C4-2B (cell line): ENCODE results near the gene KIAA0930.

Source experiments
- H3K27ac ChIP-seq: fragments of 450-650 bp; 2 replicates; pipeline ENCODE4 v1.5.1; 2017
- ZFX ChIP-seq: fragments of 450-650 bp; IDR thresholded peaks from 2 replicates; pipeline ENCODE4 v1.6.1; 2017
- TF ChIP-seq, protein P1 (sequence below): fragments of 450-650 bp; conservative IDR thresholded peaks from 2 replicates; pipeline ENCODE4 v1.5.1; 2017; ENCODE audit warnings: mild to moderate bottlenecking

Gene KIAA0930

DNA sequence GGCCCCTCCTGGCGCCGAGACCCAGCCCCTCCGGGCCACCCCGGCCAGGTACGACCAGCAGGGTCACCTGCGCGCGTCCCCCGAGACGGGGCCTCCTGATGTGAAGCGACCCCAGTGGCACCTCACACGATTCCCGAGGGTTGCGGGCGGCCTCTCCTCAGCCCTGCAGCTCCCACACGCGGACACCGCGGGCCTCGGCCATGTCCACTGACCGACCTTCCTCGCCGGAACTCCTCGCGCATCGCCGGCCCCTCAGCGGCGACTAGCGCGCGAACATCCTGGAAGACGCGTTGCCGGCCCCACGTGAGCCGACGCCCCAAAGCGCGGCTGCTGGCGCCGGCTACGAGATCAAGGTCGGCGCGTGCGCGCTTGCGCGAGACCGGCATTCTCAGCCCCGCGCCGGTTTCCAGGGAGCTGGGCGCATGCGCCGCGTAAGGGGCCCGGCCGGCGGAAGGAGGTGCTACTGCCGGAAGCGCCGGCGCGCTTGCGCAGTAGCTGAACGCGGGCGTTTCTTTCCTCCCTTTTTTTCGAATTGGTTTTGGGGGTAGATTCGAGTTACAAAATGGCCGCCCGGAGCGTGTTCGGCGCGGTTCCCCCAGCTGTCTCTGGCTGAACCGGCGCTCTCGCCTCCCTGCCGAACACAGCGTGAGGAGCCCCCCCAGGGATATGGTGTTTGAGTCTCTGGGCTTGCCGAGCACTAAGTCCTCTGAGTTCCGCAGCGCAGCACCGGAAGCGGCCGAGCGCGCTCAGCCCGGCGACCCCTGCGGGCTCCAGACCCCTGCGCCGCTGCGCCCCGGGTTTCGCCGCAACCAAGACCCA is 77.0 kb downstream of the KIAA0930 start, which contains the start of gene NUP50:
Gene NUP50 (plus strand): TSS at position 475 of the 819 bp plus-strand sequence. CDS start 4,253 bp downstream, outside the sequence.
- TF ChIP-seq, protein P1, sequence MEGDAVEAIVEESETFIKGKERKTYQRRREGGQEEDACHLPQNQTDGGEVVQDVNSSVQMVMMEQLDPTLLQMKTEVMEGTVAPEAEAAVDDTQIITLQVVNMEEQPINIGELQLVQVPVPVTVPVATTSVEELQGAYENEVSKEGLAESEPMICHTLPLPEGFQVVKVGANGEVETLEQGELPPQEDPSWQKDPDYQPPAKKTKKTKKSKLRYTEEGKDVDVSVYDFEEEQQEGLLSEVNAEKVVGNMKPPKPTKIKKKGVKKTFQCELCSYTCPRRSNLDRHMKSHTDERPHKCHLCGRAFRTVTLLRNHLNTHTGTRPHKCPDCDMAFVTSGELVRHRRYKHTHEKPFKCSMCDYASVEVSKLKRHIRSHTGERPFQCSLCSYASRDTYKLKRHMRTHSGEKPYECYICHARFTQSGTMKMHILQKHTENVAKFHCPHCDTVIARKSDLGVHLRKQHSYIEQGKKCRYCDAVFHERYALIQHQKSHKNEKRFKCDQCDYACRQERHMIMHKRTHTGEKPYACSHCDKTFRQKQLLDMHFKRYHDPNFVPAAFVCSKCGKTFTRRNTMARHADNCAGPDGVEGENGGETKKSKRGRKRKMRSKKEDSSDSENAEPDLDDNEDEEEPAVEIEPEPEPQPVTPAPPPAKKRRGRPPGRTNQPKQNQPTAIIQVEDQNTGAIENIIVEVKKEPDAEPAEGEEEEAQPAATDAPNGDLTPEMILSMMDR = no peak; the same call in 1 of the 2 replicates
- TF ChIP-seq ZFX = peak; percentile 75
- peak within 1 kb of the TSS; percentile 97 for H3K27ac ChIP-seq

DNA sequence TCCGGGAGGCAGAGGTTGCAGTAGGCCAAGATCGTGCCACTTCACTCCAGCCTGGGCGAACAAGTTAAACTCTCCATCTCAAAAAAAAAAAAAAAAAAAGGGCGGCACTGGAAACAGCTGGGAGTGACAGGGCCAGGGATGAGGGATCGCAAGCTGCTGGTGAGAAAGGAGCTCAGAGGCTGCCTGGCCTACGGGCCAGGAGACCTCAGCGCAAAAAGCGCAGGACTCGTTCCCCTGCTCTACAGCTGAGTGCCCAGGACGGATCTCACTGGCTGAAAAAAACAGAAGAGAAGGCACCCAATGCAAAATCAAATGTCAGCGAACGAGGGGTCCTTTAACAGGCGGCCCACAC is 77.6 kb downstream of the KIAA0930 start:
- H3K27ac ChIP-seq = peak overlapping the region; percentile 97
- no peak; the same call in 1 of the 2 replicates for TF ChIP-seq ZFX
- TF ChIP-seq, protein P1 = no peak

DNA sequence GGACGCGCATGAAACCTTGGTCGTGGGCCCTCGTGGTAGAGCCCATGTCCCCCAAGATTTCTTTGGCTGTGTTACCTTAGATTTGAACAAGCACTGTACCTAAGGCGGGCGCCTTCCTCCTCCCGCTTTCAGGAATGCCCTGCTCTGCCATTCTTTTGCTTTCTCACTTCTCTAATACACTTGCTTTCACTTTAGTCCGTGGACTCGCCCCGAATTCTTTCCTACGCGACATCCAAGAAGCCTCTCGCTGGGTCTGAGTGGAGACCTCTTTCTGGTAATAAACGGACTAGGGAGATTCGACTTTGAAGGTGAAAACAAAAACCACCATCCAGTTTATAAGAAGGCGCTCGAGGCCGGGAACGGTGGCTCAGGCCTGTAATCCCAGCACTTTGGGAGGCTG is 78.2 kb downstream of the KIAA0930 start:
- peak overlapping the region; percentile 97 for H3K27ac ChIP-seq
- no peak for TF ChIP-seq ZFX
- TF ChIP-seq, protein P1 = no peak

DNA sequence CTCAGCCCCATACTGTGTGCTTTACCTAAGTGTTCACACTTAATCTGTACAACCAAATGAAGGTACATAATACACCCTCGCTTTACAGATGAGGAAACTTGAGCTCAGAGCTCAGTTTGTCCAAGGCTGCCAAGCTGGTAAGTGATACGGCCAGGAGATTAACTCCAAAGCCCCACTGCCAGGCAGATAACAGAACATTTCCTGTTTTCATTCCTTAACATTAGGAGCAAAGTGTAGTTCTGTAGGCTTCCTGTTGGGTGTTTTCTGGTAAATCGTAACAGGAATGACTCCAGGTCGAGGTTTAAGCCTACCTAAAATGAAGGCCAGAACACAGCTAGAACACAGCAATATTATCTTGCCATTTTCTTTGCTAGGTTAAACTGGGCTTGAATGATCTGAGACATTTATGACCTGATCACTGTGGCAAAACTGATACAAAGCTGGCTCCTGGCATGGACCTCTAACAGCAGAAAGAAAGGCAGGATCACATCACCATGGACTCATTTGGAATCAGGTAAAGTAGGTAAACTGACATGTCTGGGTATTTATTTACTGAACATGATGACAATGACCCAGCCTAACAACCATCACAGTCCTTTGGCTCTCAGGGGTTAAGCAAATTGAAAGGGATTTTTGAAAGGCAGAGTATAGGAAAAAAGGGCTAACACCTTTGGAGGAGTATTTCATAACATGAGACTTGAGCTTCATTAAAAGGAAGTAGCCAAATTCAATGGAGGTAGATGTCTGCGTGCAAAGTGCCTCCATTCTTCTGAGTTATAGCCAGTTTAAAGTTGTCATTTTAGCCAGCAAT is 80.8 kb downstream of the KIAA0930 start:
- H3K27ac ChIP-seq = peak overlapping the region; percentile 21; the same call in 1 of the 2 replicates
- no peak for TF ChIP-seq ZFX
- TF ChIP-seq, protein P1 = no peak; the same call in 1 of the 2 replicates

DNA sequence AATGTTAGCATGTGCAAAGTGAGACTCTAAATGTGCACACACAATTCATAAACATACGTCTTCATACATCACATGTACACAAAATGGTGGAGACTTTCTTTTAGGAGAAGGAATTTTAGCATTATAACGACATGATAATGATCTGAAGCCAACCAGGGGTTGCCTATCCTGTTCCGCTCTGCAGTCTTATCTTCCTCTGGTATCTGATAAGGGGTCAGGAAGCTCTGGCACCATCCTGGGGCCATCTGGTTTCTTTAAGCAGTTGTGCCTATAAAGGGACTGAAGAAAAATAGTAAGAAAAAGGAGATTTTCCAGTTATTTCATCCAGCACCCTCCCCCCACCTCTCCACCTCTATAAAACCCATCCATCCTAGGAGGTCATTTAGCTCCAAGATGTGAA is 82.8 kb downstream of the KIAA0930 start:
- no peak for TF ChIP-seq ZFX
- TF ChIP-seq, protein P1 = no peak
- H3K27ac ChIP-seq = peak overlapping the region; percentile 21; the same call in 1 of the 2 replicates

DNA sequence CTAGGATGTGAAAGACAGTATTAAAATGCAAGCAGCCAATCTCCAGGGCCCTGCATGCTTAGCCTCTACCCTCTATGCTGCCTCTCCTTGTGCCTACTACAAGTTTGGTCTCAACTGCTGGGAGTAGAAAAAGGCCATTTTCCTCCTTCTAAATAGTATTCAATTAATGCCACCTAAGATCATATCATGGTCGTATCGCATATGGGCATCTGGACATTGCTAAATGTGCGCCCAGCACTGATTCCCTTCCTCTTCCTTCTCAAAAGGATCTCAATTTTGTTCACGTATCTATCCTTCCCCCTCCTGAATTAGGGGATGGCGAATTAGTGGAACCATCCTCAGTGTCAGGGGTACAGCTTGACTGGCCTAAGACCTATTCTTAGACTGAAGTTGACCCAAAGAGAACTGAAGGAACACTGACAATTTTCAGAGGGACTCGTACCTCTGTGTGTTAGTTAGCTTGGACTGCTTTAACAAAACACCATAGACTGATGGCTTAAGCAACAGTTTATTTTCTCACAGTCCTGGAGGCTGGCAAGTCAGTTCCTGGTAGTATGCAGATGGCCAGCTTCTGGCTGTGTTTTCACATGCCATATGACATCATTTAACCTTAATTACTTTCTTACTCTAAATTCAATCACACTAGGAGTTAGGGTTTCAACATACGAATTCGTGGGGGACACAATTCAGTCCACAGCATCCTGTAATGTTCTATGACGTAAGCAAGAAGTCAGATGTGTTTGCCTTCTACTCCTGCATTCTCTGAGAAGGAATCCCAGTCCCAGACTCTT is 85.4 kb downstream of the KIAA0930 start:
- no peak overlapping the region for H3K27ac ChIP-seq
- TF ChIP-seq, protein P1 = no peak
- TF ChIP-seq ZFX = no peak
